ENCODE results near the gene RPS6KL1.

The RPS6KL1 gene

GRCh38 chr14:74922752-74923401 lies at the start of gene RPS6KL1:
Gene RPS6KL1, minus strand, starts transcription at chr14:74923260. Its CDS starts 1,719 bp downstream, at chr14:74921541.
- peak; percentile 80 for DNase-seq

- DNase-seq: no peak
Measured at GRCh38 chr14:74968811-74969210, 45.8 kb upstream of the RPS6KL1 start.

- DNase-seq: peak; percentile 85
Measured at GRCh38 chr14:74965486-74966153, 42.6 kb upstream of the RPS6KL1 start.

GRCh38 chr14:74964787-74965485 lies 41.9 kb upstream of the RPS6KL1 start:
- peak; percentile 68 for DNase-seq

- no peak for DNase-seq
Measured at GRCh38 chr14:74963705-74964271, 40.7 kb upstream of the RPS6KL1 start.

GRCh38 chr14:74963178-74963704 lies 40.2 kb upstream of the RPS6KL1 start:
- DNase-seq: no peak

- no peak for DNase-seq
Measured at GRCh38 chr14:74962493-74962892, 39.4 kb upstream of the RPS6KL1 start.

- DNase-seq: no peak
Measured at GRCh38 chr14:74962046-74962445, 39.0 kb upstream of the RPS6KL1 start.

- DNase-seq: no peak
Measured at GRCh38 chr14:74961238-74961911, 38.3 kb upstream of the RPS6KL1 start.

GRCh38 chr14:74960736-74961135 lies 37.7 kb upstream of the RPS6KL1 start:
- DNase-seq: no peak

GRCh38 chr14:74959596-74960180 lies 36.6 kb upstream of the RPS6KL1 start:
- no peak for DNase-seq

- no peak for DNase-seq
Measured at GRCh38 chr14:74956280-74957072, 33.4 kb upstream of the RPS6KL1 start.

GRCh38 chr14:74956027-74956279 lies 32.9 kb upstream of the RPS6KL1 start:
- DNase-seq: no peak

GRCh38 chr14:74955229-74956026 lies 32.4 kb upstream of the RPS6KL1 start, which contains the start of gene PGF:
Gene PGF, minus strand, starts transcription at chr14:74955597. Its CDS starts 355 bp downstream, at chr14:74955242.
- no peak for DNase-seq

GRCh38 chr14:74954947-74955228 lies 31.8 kb upstream of the RPS6KL1 start:
- DNase-seq: no peak

GRCh38 chr14:74954232-74954946 lies 31.3 kb upstream of the RPS6KL1 start:
- DNase-seq: no peak

GRCh38 chr14:74953686-74954085 lies 30.6 kb upstream of the RPS6KL1 start:
- no peak for DNase-seq

- no peak for DNase-seq
Measured at GRCh38 chr14:74952697-74953484, 29.8 kb upstream of the RPS6KL1 start.

- DNase-seq: no peak
Measured at GRCh38 chr14:74952180-74952665, 29.2 kb upstream of the RPS6KL1 start.

Measured in NCI-H226 (cell line).